Tibial artery (tissue), 4 donors: ENCODE measurements around the gene STAC2.

Source experiments
- DNase-seq, 2 donors: peaks; one replicate each; pipeline ENCODE4 v3.0.0-alpha.2; 2019
- H3K27ac ChIP-seq, 2 donors: fragments of 200-600 bp; sonication (generic) in 1 of 2; 1 replicate in 1 of 2; 2 replicates in 1 of 2; pipeline ENCODE4 v1.5.1; 2018 to 2019; ENCODE audit warnings: mild to moderate bottlenecking in 1 of 2
- H3K27me3 ChIP-seq, 2 donors: fragments of 200-600 bp; sonication (generic) in 1 of 2; one replicate each; pipeline versions ENCODE4 v1.5.1 to v1.6.0; 2016 to 2019
- H3K36me3 ChIP-seq, 3 donors: fragments of 200-600 bp; sonication (generic) in 2 of 3; one replicate each; pipeline ENCODE4 v1.5.1; 2016 to 2019; ENCODE audit warnings: mild to moderate bottlenecking in 2 of 3
- H3K4me1 ChIP-seq, 4 donors: fragments of 200-600 bp; sonication (generic) in 2 of 4; 1 replicate in 3 of 4; 2 replicates in 1 of 4; pipeline ENCODE4 v1.5.1; 2016 to 2019
- H3K4me3 ChIP-seq, 2 donors: fragments of 200-600 bp; sonication (generic) in 1 of 2; 1 replicate in 1 of 2; 2 replicates in 1 of 2; pipeline ENCODE4 v1.5.1; 2018 to 2019; ENCODE audit warnings: mild to moderate bottlenecking in 2 of 2
- H3K9me3 ChIP-seq, 3 donors: fragments of 200-600 bp; sonication (generic) in 1 of 3; one replicate each; pipeline ENCODE4 v1.5.1; 2016 to 2019
- intact Hi-C: fragments of 100-400 bp; cut with DNase I; formaldehyde crosslinking; loops from one replicate; pipeline ENCODE4 v1.15.0; 2023; ENCODE audit warnings: low total_unique reads
- TF ChIP-seq, protein P1 (sequence below), 2 experiments: fragments of 200-600 bp in 1 of 2; fragments of 450-650 bp in 1 of 2; IDR thresholded peaks; one replicate each; pipeline ENCODE4 v1.5.1; 2017 to 2019; ENCODE audit warnings: antibody characterized with exemption in 2 of 2, mild to moderate bottlenecking in 1 of 2, moderate library complexity in 1 of 2

STAC2 gene

DNA sequence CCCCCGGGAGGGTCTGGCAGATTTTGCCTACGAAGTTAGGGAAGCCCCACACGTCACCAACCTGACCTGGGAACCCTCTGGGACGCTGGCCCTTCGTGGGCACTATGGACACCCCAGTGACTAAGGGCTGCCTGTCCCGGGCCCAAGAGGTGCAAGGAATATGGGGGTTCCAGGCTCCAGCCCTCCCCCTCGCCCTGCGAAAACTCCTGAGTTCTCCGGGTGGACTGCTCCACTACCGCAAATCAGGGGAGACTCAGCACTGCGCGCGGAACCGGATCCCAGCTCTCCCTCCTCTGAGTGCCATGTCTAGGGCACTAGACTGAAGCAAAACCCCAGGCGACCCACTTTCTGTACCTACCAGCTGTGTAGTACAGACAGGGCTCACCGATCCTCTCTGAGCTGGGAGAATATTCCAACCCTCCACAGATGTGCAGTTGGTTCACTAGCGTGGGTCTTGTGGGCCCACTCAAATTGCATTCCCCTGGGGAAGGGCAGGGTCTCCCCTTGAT is 59.9 kb downstream of the STAC2 start, which contains the start of gene ARL5C:
ARL5C (minus strand) TSS at position 321 of the 509 bp plus-strand sequence. CDS start 401 bp downstream, outside the sequence.
- peak within 1 kb of the TSS; percentile 43 to 60 for H3K4me3 ChIP-seq
- peak within 1 kb of the TSS in 1 of 2 donors; percentile 16 for H3K27ac ChIP-seq
- no peaks in the 10 kb centered on the region for H3K9me3 ChIP-seq
- TF ChIP-seq, protein P1, sequence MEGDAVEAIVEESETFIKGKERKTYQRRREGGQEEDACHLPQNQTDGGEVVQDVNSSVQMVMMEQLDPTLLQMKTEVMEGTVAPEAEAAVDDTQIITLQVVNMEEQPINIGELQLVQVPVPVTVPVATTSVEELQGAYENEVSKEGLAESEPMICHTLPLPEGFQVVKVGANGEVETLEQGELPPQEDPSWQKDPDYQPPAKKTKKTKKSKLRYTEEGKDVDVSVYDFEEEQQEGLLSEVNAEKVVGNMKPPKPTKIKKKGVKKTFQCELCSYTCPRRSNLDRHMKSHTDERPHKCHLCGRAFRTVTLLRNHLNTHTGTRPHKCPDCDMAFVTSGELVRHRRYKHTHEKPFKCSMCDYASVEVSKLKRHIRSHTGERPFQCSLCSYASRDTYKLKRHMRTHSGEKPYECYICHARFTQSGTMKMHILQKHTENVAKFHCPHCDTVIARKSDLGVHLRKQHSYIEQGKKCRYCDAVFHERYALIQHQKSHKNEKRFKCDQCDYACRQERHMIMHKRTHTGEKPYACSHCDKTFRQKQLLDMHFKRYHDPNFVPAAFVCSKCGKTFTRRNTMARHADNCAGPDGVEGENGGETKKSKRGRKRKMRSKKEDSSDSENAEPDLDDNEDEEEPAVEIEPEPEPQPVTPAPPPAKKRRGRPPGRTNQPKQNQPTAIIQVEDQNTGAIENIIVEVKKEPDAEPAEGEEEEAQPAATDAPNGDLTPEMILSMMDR (IDR thresholded peaks at IDR 0.05) = no peak
- no peak for DNase-seq
- H3K36me3 ChIP-seq = no peaks in the 10 kb centered on the region
- peaks cover 0 to 26% (median 13%) of the 10 kb centered on the region in 4 donors for H3K4me1 ChIP-seq
- H3K27me3 ChIP-seq = no peaks in the 10 kb centered on the region
- intact Hi-C loops = loop anchor here (10.0 kb wide), 2 partner anchors 69 to 291 kb away; partner anchors contain the start of gene LASP1

DNA sequence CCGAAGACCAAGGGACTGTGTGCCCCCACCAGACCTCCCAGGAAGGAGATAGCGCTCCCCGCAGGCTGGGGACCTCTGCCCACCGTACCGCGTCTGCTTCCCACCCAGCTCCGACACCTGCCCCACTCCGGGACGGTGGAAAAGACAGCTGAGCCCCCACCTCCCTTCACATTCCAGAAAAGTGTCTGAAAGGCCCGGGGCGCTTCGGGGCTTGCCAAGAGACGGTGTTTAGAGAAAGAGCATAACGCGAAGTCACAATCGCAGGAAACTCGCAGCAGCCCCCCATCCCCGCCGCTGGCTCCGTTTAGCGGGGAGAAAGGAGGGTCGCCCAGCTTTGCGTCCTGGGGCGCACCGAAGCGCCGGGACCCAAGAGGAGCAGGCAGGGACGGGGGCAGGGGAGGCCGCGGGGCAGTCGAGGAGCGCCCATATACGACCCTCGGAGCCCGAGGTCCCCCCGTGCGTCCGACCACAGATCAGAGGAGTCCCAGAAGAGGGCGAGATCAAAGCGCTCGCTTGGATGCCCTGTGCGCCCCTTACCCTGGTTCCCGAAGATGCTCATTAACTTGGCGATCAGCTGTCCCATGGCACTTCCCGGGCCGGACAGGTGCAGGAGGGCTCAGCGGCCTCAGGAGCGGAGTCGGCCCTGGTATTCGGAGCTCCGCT is 60.4 kb downstream of the STAC2 start:
- peak overlapping the region in 1 of 2 donors; percentile 16 for H3K27ac ChIP-seq
- intact Hi-C loops = loop anchor here (10.0 kb wide), 2 partner anchors 69 to 291 kb away; partner anchors contain the start of gene LASP1
- H3K9me3 ChIP-seq = no peaks in the 10 kb centered on the region
- H3K27me3 ChIP-seq = no peaks in the 10 kb centered on the region
- TF ChIP-seq, protein P1 (IDR thresholded peaks at IDR 0.05) = no peak
- H3K36me3 ChIP-seq = no peaks in the 10 kb centered on the region
- no peak for DNase-seq
- peak overlapping the region; percentile 43 to 60 for H3K4me3 ChIP-seq
- H3K4me1 ChIP-seq = peaks cover 0 to 26% (median 13%) of the 10 kb centered on the region in 4 donors

DNA sequence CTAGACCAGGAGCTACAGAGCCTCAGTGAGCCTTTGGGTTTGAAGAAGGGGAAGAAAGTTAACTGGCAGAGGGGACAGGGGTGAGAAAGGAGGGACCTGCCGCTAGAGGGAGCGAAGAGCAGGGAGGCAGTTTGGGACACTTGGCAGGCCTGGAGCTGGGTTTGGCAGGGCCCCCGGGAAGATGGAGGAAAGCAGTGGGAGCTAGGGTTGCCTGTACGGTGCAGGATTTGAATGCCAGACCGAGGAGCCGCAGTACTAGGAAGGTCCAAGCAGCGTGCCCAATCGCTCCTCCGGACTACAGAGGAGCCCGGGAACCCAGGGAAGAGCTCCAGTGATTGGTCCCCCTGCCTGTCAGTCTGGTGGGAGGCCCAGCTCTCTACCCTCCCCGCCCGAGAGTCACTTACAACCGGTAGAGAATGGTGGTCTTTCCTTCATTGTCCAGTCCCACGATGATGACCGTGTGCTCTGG is 61.0 kb downstream of the STAC2 start:
- DNase-seq = peak; percentile 90 to 96
- TF ChIP-seq, protein P1 (IDR thresholded peaks at IDR 0.05) = peak; percentile 74 to 85
- H3K27me3 ChIP-seq = no peaks in the 10 kb centered on the region
- H3K4me3 ChIP-seq = peak overlapping the region; percentile 43 to 60
- H3K27ac ChIP-seq = peak overlapping the region in 1 of 2 donors; percentile 16
- H3K9me3 ChIP-seq = no peaks in the 10 kb centered on the region
- H3K4me1 ChIP-seq = peaks cover 0 to 26% (median 13%) of the 10 kb centered on the region in 4 donors
- intact Hi-C loops = loop anchor here (10.0 kb wide), 2 partner anchors 70 to 290 kb away; partner anchors contain the start of gene LASP1
- no peaks in the 10 kb centered on the region for H3K36me3 ChIP-seq

DNA sequence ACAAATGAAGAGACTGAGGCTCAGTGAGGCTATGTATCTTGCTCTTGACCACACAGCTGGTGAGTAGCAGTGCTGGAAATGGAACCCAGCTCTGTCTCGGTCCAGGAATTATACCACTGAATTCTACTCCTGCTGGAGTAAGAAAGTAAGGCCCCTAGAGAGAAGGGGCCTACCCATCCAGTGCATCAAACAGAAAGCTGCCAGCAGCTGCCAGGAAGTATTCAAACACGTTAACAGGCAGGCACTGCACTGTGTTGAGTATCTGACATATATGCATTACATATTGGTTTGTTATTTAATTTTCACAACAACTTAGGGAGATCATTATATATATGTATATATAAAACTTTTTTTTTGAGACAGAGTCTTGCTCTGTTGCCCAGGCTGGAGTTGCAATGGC is 63.8 kb downstream of the STAC2 start:
- no peak for DNase-seq
- no peaks in the 10 kb centered on the region for H3K36me3 ChIP-seq
- H3K4me1 ChIP-seq = peaks cover 0 to 26% (median 13%) of the 10 kb centered on the region in 4 donors
- intact Hi-C loops = loop anchor here (10.0 kb wide), 2 partner anchors 73 to 287 kb away; partner anchors contain the start of gene LASP1
- H3K4me3 ChIP-seq = no peak overlapping the region
- H3K9me3 ChIP-seq = no peaks in the 10 kb centered on the region
- TF ChIP-seq, protein P1 (IDR thresholded peaks at IDR 0.05) = no peak
- H3K27me3 ChIP-seq = no peaks in the 10 kb centered on the region
- H3K27ac ChIP-seq = no peak overlapping the region
